GM18907 (cell line): ENCODE data around the gene PROM2.
"Not testable (repeated sequence)": the region's sequence is repeated elsewhere in the genome, so short reads cannot be mapped to it uniquely, and the experiment has no call there.

Source experiments
- ATAC-seq: cut with Tn5 transposase; IDR thresholded peaks from one replicate; pipeline ENCODE4 v1.9.1; 2021; ENCODE audit warnings: mild to moderate bottlenecking, moderate library complexity; ENCODE audit not compliant: unreplicated experiment

The PROM2 gene

GRCh38 chr2:95274291-95275150 lies at the start of gene PROM2:
Gene PROM2, plus strand, starts transcription at chr2:95274449. Its CDS starts 137 bp downstream, at chr2:95274586.
- ATAC-seq: no peak

GRCh38 chr2:95225658-95226057 lies 48.6 kb upstream of the PROM2 start:
- ATAC-seq: no peak

- ATAC-seq: no peak
Observed at GRCh38 chr2:95231723-95232122, 42.5 kb upstream of the PROM2 start.

- no peak for ATAC-seq
Observed at GRCh38 chr2:95232232-95232631, 42.0 kb upstream of the PROM2 start.

GRCh38 chr2:95234286-95234785 lies 39.9 kb upstream of the PROM2 start:
- ATAC-seq: no peak

- no peak for ATAC-seq
Observed at GRCh38 chr2:95234816-95235215, 39.4 kb upstream of the PROM2 start.

GRCh38 chr2:95238131-95238530 lies 36.1 kb upstream of the PROM2 start:
- no peak for ATAC-seq

GRCh38 chr2:95240091-95240490 lies 34.2 kb upstream of the PROM2 start:
- ATAC-seq: no peak

- no peak for ATAC-seq
Observed at GRCh38 chr2:95240556-95240955, 33.7 kb upstream of the PROM2 start.

GRCh38 chr2:95242084-95242483 lies 32.2 kb upstream of the PROM2 start:
- not testable (repeated sequence) for ATAC-seq

GRCh38 chr2:95258271-95258670 lies 16.0 kb upstream of the PROM2 start:
- no peak for ATAC-seq

- ATAC-seq: no peak
Observed at GRCh38 chr2:95260028-95261023, 13.9 kb upstream of the PROM2 start.

- ATAC-seq: no peak
Observed at GRCh38 chr2:95261602-95262001, 12.6 kb upstream of the PROM2 start.

GRCh38 chr2:95262896-95263542 lies 11.2 kb upstream of the PROM2 start:
- no peak for ATAC-seq

- ATAC-seq: no peak
Observed at GRCh38 chr2:95264624-95265023, 9.6 kb upstream of the PROM2 start.

GRCh38 chr2:95265182-95265581 lies 9.1 kb upstream of the PROM2 start:
- ATAC-seq: no peak

GRCh38 chr2:95266781-95267430 lies 7.3 kb upstream of the PROM2 start:
- no peak for ATAC-seq

GRCh38 chr2:95267458-95268210 lies 6.6 kb upstream of the PROM2 start:
- ATAC-seq: no peak

- ATAC-seq: no peak
Observed at GRCh38 chr2:95268211-95269035, 5.8 kb upstream of the PROM2 start.
